HepG2 (cell line): Measurements from ENCODE around the gene LANCL3.

Source experiments
- EZH2 ChIP-seq: conservative IDR thresholded peaks from 2 replicates; pipeline ENCODE4 v1.6.1; 2012; ENCODE audit warnings: mild to moderate bottlenecking, low read depth, low read length, moderate library complexity
- NFIC ChIP-seq: IDR thresholded peaks from 2 replicates; pipeline ENCODE4 v1.6.1; 2012; ENCODE audit warnings: mild to moderate bottlenecking, low read length, inconsistent platforms
- PHB2 ChIP-seq: fragments of 450-650 bp; IDR thresholded peaks from 2 replicates; pipeline ENCODE4 v1.6.1; 2018; ENCODE audit not compliant: partially characterized antibody
- POLR2AphosphoS2 ChIP-seq: IDR thresholded peaks from 2 replicates; pipeline ENCODE4 v1.6.1; 2011; ENCODE audit warnings: low read depth, low read length, improper control_type of control experiment
- SP1 ChIP-seq, 2 experiments: fragments of 450-650 bp in 1 of 2; sonication (generic) in 1 of 2; formaldehyde crosslinking in 1 of 2; IDR thresholded peaks; 2 replicates each; pipeline versions ENCODE4 v1.4.0 to v1.6.1; 2016 to 2020; ENCODE audit warnings: missing genetic modification reagents in 1 of 2
- ZFY ChIP-seq: sonication (generic); formaldehyde crosslinking; IDR thresholded peaks from 2 replicates; pipeline ENCODE4 v1.4.0; 2020; ENCODE audit warnings: missing genetic modification reagents
- ZNF414 ChIP-seq: sonication (generic); formaldehyde crosslinking; IDR thresholded peaks from 2 replicates; pipeline ENCODE4 v1.5.0; 2020; ENCODE audit warnings: missing genetic modification reagents
- ZNF776 ChIP-seq: sonication (generic); formaldehyde crosslinking; IDR thresholded peaks from 2 replicates; pipeline ENCODE4 v1.4.0; 2020; ENCODE audit warnings: mild to moderate bottlenecking, missing genetic modification reagents
- TF ChIP-seq, protein P1 (sequence below): sonication (generic); formaldehyde crosslinking; IDR thresholded peaks from 2 replicates; pipeline ENCODE4 v1.5.0; 2020; ENCODE audit warnings: mild to moderate bottlenecking, missing genetic modification reagents, moderate library complexity
- TF ChIP-seq, protein P2 (sequence below): sonication (generic); formaldehyde crosslinking; IDR thresholded peaks from 2 replicates; pipeline ENCODE4 v1.4.0; 2020; ENCODE audit warnings: mild to moderate bottlenecking, missing genetic modification reagents, borderline replicate concordance

DNA sequence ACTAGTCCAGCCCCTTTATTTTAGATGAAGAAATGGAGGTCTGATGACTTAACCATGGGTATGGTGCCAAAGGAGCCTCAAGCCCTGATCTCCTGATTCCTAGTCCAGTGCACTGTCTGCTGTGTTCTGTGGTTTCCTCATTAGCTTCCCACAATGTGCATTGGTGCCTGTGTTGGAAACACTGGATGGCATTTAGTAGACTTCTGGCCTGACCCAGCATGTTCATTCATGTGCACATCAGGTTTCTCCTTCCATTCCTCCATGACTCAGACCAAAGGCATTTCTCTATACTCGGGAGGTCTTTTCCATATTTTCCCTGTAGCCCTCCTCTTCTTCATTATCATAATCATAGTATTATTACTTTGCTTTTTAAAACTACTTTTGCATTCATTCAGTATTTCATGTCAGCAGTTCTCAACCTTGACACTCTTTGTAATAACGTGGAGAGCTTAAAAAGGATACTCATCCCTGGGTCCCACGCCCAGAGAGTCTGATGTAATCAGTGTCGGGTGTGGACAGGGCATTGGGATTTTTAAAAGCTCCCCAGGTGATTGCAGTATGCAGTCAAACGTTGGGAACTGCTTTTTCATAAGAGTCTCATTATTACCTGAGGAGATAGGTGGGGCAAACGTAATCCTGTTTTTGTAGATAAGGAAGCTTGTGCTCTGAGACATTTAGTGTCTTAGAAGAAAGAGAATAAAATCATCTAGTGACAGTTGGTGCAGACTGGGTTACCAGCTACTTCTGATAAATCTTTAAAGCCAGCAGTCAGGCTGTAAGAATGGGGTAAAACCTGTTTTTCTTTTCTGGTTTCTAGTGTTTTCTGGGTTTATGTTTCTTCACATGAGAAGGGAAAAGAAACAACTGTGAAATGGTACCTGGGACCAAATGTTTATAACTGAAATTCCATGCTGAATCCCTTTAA, 73.2 kb downstream of the LANCL3 start:
- no peak for TF ChIP-seq ZFY (CRISPR knock-in tag)
- TF ChIP-seq SP1 (IDR thresholded peaks at IDR 0.05), result no peak
- no peak for TF ChIP-seq SP1 (CRISPR knock-in tag; IDR thresholded peaks at IDR 0.05)
- TF ChIP-seq, protein P1, sequence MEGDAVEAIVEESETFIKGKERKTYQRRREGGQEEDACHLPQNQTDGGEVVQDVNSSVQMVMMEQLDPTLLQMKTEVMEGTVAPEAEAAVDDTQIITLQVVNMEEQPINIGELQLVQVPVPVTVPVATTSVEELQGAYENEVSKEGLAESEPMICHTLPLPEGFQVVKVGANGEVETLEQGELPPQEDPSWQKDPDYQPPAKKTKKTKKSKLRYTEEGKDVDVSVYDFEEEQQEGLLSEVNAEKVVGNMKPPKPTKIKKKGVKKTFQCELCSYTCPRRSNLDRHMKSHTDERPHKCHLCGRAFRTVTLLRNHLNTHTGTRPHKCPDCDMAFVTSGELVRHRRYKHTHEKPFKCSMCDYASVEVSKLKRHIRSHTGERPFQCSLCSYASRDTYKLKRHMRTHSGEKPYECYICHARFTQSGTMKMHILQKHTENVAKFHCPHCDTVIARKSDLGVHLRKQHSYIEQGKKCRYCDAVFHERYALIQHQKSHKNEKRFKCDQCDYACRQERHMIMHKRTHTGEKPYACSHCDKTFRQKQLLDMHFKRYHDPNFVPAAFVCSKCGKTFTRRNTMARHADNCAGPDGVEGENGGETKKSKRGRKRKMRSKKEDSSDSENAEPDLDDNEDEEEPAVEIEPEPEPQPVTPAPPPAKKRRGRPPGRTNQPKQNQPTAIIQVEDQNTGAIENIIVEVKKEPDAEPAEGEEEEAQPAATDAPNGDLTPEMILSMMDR (CRISPR knock-in tag), result no peak
- TF ChIP-seq PHB2, result no peak
- no peak for TF ChIP-seq ZNF776 (CRISPR knock-in tag)
- TF ChIP-seq, protein P2, sequence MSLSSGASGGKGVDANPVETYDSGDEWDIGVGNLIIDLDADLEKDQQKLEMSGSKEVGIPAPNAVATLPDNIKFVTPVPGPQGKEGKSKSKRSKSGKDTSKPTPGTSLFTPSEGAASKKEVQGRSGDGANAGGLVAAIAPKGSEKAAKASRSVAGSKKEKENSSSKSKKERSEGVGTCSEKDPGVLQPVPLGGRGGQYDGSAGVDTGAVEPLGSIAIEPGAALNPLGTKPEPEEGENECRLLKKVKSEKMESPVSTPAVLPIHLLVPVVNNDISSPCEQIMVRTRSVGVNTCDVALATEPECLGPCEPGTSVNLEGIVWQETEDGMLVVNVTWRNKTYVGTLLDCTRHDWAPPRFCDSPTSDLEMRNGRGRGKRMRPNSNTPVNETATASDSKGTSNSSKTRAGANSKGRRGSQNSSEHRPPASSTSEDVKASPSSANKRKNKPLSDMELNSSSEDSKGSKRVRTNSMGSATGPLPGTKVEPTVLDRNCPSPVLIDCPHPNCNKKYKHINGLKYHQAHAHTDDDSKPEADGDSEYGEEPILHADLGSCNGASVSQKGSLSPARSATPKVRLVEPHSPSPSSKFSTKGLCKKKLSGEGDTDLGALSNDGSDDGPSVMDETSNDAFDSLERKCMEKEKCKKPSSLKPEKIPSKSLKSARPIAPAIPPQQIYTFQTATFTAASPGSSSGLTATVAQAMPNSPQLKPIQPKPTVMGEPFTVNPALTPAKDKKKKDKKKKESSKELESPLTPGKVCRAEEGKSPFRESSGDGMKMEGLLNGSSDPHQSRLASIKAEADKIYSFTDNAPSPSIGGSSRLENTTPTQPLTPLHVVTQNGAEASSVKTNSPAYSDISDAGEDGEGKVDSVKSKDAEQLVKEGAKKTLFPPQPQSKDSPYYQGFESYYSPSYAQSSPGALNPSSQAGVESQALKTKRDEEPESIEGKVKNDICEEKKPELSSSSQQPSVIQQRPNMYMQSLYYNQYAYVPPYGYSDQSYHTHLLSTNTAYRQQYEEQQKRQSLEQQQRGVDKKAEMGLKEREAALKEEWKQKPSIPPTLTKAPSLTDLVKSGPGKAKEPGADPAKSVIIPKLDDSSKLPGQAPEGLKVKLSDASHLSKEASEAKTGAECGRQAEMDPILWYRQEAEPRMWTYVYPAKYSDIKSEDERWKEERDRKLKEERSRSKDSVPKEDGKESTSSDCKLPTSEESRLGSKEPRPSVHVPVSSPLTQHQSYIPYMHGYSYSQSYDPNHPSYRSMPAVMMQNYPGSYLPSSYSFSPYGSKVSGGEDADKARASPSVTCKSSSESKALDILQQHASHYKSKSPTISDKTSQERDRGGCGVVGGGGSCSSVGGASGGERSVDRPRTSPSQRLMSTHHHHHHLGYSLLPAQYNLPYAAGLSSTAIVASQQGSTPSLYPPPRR (CRISPR knock-in tag), result no peak
- no peak for TF ChIP-seq EZH2
- TF ChIP-seq ZNF414 (CRISPR knock-in tag), result no peak
- no peak for TF ChIP-seq NFIC
- TF ChIP-seq POLR2AphosphoS2, result no peak
